Astrocyte (in vitro differentiated cells and primary cell): ENCODE measurements around the gene ELAVL2.

Experiments
- EZH2 ChIP-seq: IDR thresholded peaks from 2 replicates; pipeline ENCODE4 v1.6.1; 2012; ENCODE audit warnings: mild to moderate bottlenecking, low read length, inconsistent platforms; ENCODE audit not compliant: insufficient read depth
- TF ChIP-seq, protein P1 (sequence below): IDR thresholded peaks from 2 replicates; pipeline ENCODE4 v1.5.1; 2011; ENCODE audit warnings: low read depth, mild to moderate bottlenecking, inconsistent platforms, low read length, moderate library complexity; ENCODE audit not compliant: insufficient read depth

GRCh38 chr9:23765561-23765960 is 60.5 kb downstream of the ELAVL2 start:
- TF ChIP-seq, protein P1, sequence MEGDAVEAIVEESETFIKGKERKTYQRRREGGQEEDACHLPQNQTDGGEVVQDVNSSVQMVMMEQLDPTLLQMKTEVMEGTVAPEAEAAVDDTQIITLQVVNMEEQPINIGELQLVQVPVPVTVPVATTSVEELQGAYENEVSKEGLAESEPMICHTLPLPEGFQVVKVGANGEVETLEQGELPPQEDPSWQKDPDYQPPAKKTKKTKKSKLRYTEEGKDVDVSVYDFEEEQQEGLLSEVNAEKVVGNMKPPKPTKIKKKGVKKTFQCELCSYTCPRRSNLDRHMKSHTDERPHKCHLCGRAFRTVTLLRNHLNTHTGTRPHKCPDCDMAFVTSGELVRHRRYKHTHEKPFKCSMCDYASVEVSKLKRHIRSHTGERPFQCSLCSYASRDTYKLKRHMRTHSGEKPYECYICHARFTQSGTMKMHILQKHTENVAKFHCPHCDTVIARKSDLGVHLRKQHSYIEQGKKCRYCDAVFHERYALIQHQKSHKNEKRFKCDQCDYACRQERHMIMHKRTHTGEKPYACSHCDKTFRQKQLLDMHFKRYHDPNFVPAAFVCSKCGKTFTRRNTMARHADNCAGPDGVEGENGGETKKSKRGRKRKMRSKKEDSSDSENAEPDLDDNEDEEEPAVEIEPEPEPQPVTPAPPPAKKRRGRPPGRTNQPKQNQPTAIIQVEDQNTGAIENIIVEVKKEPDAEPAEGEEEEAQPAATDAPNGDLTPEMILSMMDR: no peak
- no peak for TF ChIP-seq EZH2
